HCT116 (cell line): Measurements from ENCODE around the gene DAPK1. TPM values are rescaled to one million over a fixed set of nuclear protein-coding genes. Genes with fewer than 3 reads are reported as not detected.
"Not testable (repeated sequence)": the region's sequence is repeated elsewhere in the genome, so short reads cannot be mapped to it uniquely, and the experiment has no call there.

Experiments
- ATAC-seq: fragments of 200-7000 bp; cut with Tn5 transposase; 2 replicates; pipeline ENCODE4 v1.9.1; 2020; ENCODE audit warnings: mild to moderate bottlenecking, moderate library complexity
- BruUV-seq: library from RNA; stranded (reverse); fragments of 400-500 nt; replicated peaks from 2 replicates; lab custom pipeline; 2021; lab: Mats Ljungman, UMichigan
- CTCF ChIA-PET: fragments of 300-600 bp; sonication (Branson Sonifier 250); formaldehyde crosslinking; loops from one replicate; lab custom pipeline; 2021; ENCODE audit warnings: antibody characterized with exemption; lab: Charles Lee
- POLR2A ChIA-PET: fragments of 300-600, 350-600 bp; sonication (Branson Sonifier 250); formaldehyde crosslinking; loops from one replicate; lab custom pipeline; 2021; ENCODE audit warnings: antibody characterized with exemption; lab: Charles Lee
- RAD21 ChIA-PET, 2 experiments: fragments of 300-600 bp; sonication (Branson Sonifier 250); formaldehyde crosslinking; loops; one replicate each; lab custom pipeline; 2023; ENCODE audit warnings: low total read pairs in 2 of 2; ENCODE audit not compliant: uncharacterized antibody in 2 of 2, unreplicated experiment in 2 of 2, low non-redundant PET in 1 of 2; lab: Charles Lee
- DNase-seq: peaks from one replicate; pipeline ENCODE4 v3.0.0-alpha.2; 2010; ENCODE audit warnings: low read depth, low spot score
- H2AFZ ChIP-seq: fragments of 200-600 bp; shearing (Covaris generic), sonication (generic); 2 replicates; pipeline ENCODE4 v1.6.1; 2017; ENCODE audit warnings: low read depth, mixed run types, mixed read lengths, antibody characterized with exemption, low read length; ENCODE audit not compliant: poor library complexity, severe bottlenecking
- H3K27ac ChIP-seq: 2 replicates; pipeline ENCODE4 v1.5.1; 2012; ENCODE audit warnings: low read depth, low read length
- H3K27me3 ChIP-seq: fragments of 200-600 bp; sonication (generic); 2 replicates; pipeline ENCODE4 v1.6.1; 2016; ENCODE audit warnings: mixed run types, low read length, mixed read lengths; ENCODE audit not compliant: insufficient read depth
- H3K36me3 ChIP-seq, 2 experiments: fragments of 200-500 bp in 1 of 2; fragments of 200-600 bp in 1 of 2; sonication (Bioruptor generic) in 1 of 2; sonication (generic) in 1 of 2; 2 replicates each; pipeline versions ENCODE4 v1.5.1 to v1.6.1; 2014 to 2016; ENCODE audit warnings: low read length in 2 of 2, inconsistent platforms in 1 of 2, mixed read lengths in 1 of 2, mixed run types in 1 of 2; ENCODE audit not compliant: insufficient read depth in 2 of 2, control insufficient read depth in 1 of 2
- H3K4me1 ChIP-seq, 2 experiments: fragments of 200-600 bp in 1 of 2; sonication (generic) in 1 of 2; 2 replicates each; pipeline versions ENCODE4 v1.5.1 to v1.6.1; 2012 to 2017; ENCODE audit warnings: low read length in 2 of 2, inconsistent platforms in 1 of 2, mild to moderate bottlenecking in 1 of 2, mixed read lengths in 1 of 2, mixed run types in 1 of 2, moderate library complexity in 1 of 2; ENCODE audit not compliant: insufficient read depth in 2 of 2, control insufficient read depth in 1 of 2
- H3K4me2 ChIP-seq: fragments of 200-600 bp; sonication (generic); 2 replicates; pipeline ENCODE4 v1.6.1; 2017; ENCODE audit warnings: mixed run types, low read length, mixed read lengths
- H3K4me3 ChIP-seq, 2 experiments: fragments of 200-600 bp in 1 of 2; sonication (generic) in 1 of 2; replicated peaks in 1 of 2; 2 replicates each; pipeline ENCODE4 v1.5.1; 2011 to 2016; ENCODE audit warnings: low read length in 2 of 2, control low read depth in 1 of 2, low read depth in 1 of 2, mild to moderate bottlenecking in 1 of 2, mixed read lengths in 1 of 2, mixed run types in 1 of 2
- H3K79me2 ChIP-seq: fragments of 200-600 bp; sonication (generic); 2 replicates; pipeline ENCODE4 v1.6.1; 2017; ENCODE audit warnings: mild to moderate bottlenecking, mixed run types, low read length, moderate library complexity, mixed read lengths; ENCODE audit not compliant: insufficient read depth
- H3K9ac ChIP-seq: fragments of 200-600 bp; sonication (generic); 2 replicates; pipeline ENCODE4 v1.6.1; 2016; ENCODE audit warnings: low read length, mixed read lengths
- H3K9me2 ChIP-seq: fragments of 200-600 bp; sonication (generic), shearing (Covaris generic); 2 replicates; pipeline ENCODE4 v1.6.1; 2017; ENCODE audit warnings: mixed run types, mild to moderate bottlenecking, moderate library complexity; ENCODE audit not compliant: insufficient read depth
- H3K9me3 ChIP-seq, 2 experiments: fragments of 200-500 bp in 1 of 2; fragments of 200-600 bp in 1 of 2; sonication (Bioruptor generic) in 1 of 2; sonication (generic) in 1 of 2; 2 replicates each; pipeline ENCODE4 v1.6.1; 2014 to 2017; ENCODE audit warnings: low read length in 2 of 2, mixed read lengths in 2 of 2, inconsistent platforms in 1 of 2, low read depth in 1 of 2, mild to moderate bottlenecking in 1 of 2, mixed run types in 1 of 2, moderate library complexity in 1 of 2; ENCODE audit not compliant: control insufficient read depth in 1 of 2, insufficient read depth in 1 of 2
- H4K20me1 ChIP-seq: fragments of 200-600 bp; sonication (generic), shearing (Covaris generic); 2 replicates; pipeline ENCODE4 v1.6.1; 2017; ENCODE audit warnings: mixed run types, mild to moderate bottlenecking, moderate library complexity; ENCODE audit not compliant: insufficient read depth
- EGR1 ChIP-seq: IDR thresholded peaks from 2 replicates; pipeline ENCODE4 v1.6.1; 2012; ENCODE audit warnings: low read depth
- ELF1 ChIP-seq: IDR thresholded peaks from 2 replicates; pipeline ENCODE4 v1.6.1; 2012; ENCODE audit warnings: low read depth, borderline replicate concordance
- EZH2phosphoT487 ChIP-seq: fragments of 200-600 bp; IDR thresholded peaks from 2 replicates; pipeline ENCODE4 v1.6.1; 2018; ENCODE audit warnings: antibody characterized with exemption, borderline replicate concordance
- JUND ChIP-seq: IDR thresholded peaks from 2 replicates; pipeline ENCODE4 v1.6.1; 2012
- SIN3A ChIP-seq: IDR thresholded peaks from 2 replicates; pipeline ENCODE4 v1.6.1; 2012; ENCODE audit warnings: low read depth
- SP1 ChIP-seq: IDR thresholded peaks from 2 replicates; pipeline ENCODE4 v1.6.1; 2012; ENCODE audit warnings: low read depth
- TCF7L2 ChIP-seq: IDR thresholded peaks from 2 replicates; pipeline ENCODE4 v1.7.0; 2011; ENCODE audit warnings: borderline replicate concordance, inconsistent platforms; ENCODE audit not compliant: insufficient read depth, insufficient read length; ENCODE audit errors: extremely low read depth
- YY1 ChIP-seq: IDR thresholded peaks from 2 replicates; pipeline ENCODE4 v1.6.1; 2011; ENCODE audit warnings: low read length, low read depth, moderate library complexity, mild to moderate bottlenecking; ENCODE audit not compliant: insufficient replicate concordance; ENCODE audit errors: extremely low read depth
- intact Hi-C: fragments of 100-400 bp; cut with micrococcal nuclease; formaldehyde crosslinking; loops from 2 replicates; pipeline ENCODE4 v1.10.0; 2022
- total RNA-seq: library from RNA; stranded (reverse); gene quantifications from one replicate; pipeline ENCODE4 v1.2.1, GENCODE V29; 2021; ENCODE audit not compliant: unreplicated experiment
- TF ChIP-seq, protein P1 (sequence below): IDR thresholded peaks from 2 replicates; pipeline ENCODE4 v1.6.1; 2011; ENCODE audit warnings: mild to moderate bottlenecking, low read length, moderate library complexity; ENCODE audit not compliant: insufficient replicate concordance; ENCODE audit errors: extremely low read depth
- TF ChIP-seq, protein P2 (sequence below): IDR thresholded peaks from 2 replicates; pipeline ENCODE4 v1.6.1; 2012; ENCODE audit warnings: low read depth

Gene DAPK1
- total RNA-seq, 1 experiment from 2014 or later = 5.6 TPM

DNA sequence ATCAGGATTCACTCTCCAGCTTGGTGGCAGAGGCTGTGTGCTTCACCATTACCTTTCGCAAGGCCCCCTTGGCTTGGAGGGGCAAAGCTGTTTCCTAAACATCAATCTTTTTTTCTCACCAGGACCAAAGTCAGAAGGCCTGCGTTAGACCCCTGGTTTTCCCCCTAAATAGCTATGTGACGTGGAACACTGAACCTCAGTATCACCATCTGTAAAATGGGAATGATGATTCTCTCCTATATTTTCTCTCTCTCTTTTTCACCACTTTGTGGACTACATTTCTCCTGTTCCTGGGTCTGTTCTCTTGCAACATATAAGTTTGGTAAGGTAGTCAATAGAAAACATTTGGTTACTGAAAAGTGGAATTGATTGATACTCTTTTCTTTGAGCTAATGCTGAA lies 50.5 kb downstream of the DAPK1 start (continued):
- TF ChIP-seq YY1 = no peak
- no peak for TF ChIP-seq EZH2phosphoT487
- no peak for TF ChIP-seq ELF1
- TF ChIP-seq, protein P1, sequence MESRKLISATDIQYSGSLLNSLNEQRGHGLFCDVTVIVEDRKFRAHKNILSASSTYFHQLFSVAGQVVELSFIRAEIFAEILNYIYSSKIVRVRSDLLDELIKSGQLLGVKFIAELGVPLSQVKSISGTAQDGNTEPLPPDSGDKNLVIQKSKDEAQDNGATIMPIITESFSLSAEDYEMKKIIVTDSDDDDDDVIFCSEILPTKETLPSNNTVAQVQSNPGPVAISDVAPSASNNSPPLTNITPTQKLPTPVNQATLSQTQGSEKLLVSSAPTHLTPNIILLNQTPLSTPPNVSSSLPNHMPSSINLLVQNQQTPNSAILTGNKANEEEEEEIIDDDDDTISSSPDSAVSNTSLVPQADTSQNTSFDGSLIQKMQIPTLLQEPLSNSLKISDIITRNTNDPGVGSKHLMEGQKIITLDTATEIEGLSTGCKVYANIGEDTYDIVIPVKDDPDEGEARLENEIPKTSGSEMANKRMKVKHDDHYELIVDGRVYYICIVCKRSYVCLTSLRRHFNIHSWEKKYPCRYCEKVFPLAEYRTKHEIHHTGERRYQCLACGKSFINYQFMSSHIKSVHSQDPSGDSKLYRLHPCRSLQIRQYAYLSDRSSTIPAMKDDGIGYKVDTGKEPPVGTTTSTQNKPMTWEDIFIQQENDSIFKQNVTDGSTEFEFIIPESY = no peak

DNA sequence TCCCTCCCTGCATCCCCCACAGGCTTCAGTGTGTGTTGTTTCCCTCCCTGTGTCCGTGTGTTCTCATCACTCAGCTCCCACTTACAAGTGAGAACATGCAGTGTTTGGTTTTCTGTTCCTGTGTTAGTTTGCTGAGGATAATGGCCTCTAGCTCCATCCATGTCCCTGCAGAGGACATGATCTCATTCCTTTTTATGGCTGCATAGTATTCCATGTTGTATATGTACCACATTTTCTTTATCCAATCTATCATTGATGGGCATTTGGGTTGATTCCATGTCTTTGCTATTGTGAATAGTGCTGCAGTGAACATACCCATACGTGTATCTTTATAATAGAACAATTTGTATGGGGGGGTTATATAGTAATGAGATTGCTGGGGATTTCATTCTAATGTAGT lies 51.4 kb downstream of the DAPK1 start:
- CTCF ChIA-PET, H2AFZ ChIP-seq, H3K36me3 ChIP-seq, H3K4me3 ChIP-seq, H3K9ac ChIP-seq, H3K79me2 ChIP-seq, POLR2A ChIA-PET, H3K4me2 ChIP-seq, ATAC-seq, H3K9me3 ChIP-seq, intact Hi-C loops, H4K20me1 ChIP-seq, DNase-seq, BruUV-seq, H3K9me2 ChIP-seq, H3K4me1 ChIP-seq, H3K27ac ChIP-seq, RAD21 ChIA-PET, H3K27me3 ChIP-seq: not testable (repeated sequence)

DNA sequence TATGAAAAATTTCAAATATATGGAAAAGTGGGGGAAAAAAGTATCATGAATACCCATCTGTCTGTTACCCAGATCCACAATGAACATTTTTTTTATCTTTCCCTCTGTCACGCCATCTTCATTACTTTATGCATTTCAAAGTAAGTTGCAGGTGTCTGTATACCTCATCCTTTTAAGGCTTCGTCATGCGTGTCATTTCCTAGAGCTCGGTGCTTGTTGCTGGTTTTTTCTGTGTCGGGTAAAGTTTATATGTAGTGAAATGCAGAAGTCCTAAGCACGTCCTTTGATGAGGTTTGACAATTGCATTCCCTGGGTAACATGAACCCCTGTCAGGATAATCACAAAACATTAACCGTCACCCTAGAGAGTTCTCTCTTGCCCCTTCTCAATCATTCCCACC lies 52.1 kb downstream of the DAPK1 start:
- no peaks in the 10 kb centered on the region for H3K79me2 ChIP-seq
- no TSS peak for BruUV-seq
- no peaks in the 10 kb centered on the region for H3K36me3 ChIP-seq
- intact Hi-C loops = no loop called here
- POLR2A ChIA-PET = no interaction called here
- no peak overlapping the region for H3K9ac ChIP-seq
- no peak overlapping the region for H2AFZ ChIP-seq
- no peaks in the 10 kb centered on the region for H3K9me2 ChIP-seq
- H3K4me2 ChIP-seq = no peak overlapping the region
- RAD21 ChIA-PET = no interaction called here
- CTCF ChIA-PET = no interaction called here
- H3K27ac ChIP-seq = no peak overlapping the region
- H3K9me3 ChIP-seq = no peaks in the 10 kb centered on the region
- H4K20me1 ChIP-seq = no peaks in the 10 kb centered on the region
- ATAC-seq (no peak), DNase-seq (no peak)
- H3K4me1 ChIP-seq = peaks cover 0 to 5% of the 10 kb centered on the region in 2 experiments; a peak in 1 of 4 replicates
- H3K27me3 ChIP-seq = no peaks in the 10 kb centered on the region
- no peak overlapping the region for H3K4me3 ChIP-seq
- TF ChIP-seq SP1 (no peak), TCF7L2 (no peak), EZH2phosphoT487 (no peak), SIN3A (no peak), JUND (no peak), EGR1 (no peak)
- TF ChIP-seq, protein P2, sequence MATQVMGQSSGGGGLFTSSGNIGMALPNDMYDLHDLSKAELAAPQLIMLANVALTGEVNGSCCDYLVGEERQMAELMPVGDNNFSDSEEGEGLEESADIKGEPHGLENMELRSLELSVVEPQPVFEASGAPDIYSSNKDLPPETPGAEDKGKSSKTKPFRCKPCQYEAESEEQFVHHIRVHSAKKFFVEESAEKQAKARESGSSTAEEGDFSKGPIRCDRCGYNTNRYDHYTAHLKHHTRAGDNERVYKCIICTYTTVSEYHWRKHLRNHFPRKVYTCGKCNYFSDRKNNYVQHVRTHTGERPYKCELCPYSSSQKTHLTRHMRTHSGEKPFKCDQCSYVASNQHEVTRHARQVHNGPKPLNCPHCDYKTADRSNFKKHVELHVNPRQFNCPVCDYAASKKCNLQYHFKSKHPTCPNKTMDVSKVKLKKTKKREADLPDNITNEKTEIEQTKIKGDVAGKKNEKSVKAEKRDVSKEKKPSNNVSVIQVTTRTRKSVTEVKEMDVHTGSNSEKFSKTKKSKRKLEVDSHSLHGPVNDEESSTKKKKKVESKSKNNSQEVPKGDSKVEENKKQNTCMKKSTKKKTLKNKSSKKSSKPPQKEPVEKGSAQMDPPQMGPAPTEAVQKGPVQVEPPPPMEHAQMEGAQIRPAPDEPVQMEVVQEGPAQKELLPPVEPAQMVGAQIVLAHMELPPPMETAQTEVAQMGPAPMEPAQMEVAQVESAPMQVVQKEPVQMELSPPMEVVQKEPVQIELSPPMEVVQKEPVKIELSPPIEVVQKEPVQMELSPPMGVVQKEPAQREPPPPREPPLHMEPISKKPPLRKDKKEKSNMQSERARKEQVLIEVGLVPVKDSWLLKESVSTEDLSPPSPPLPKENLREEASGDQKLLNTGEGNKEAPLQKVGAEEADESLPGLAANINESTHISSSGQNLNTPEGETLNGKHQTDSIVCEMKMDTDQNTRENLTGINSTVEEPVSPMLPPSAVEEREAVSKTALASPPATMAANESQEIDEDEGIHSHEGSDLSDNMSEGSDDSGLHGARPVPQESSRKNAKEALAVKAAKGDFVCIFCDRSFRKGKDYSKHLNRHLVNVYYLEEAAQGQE = no peak
- TF ChIP-seq, protein P1 = no peak
